Cardiac fibroblast (primary cell): ENCODE measurements around the gene ERICH6B.
"Not testable (repeated sequence)": the region's sequence is repeated elsewhere in the genome, so short reads cannot be mapped to it uniquely, and the experiment has no call there.

ENCODE experiments used
- DNase-seq, 2 donors: peaks; one replicate each; pipeline versions ENCODE4 v3.0.0 to v3.0.0-alpha.2; 2010; ENCODE audit warnings: low read depth in 2 of 2
- H3K4me3 ChIP-seq, 2 donors: replicated peaks in 1 of 2; 1 replicate in 1 of 2; 2 replicates in 1 of 2; pipeline ENCODE4 v1.5.1; 2011; ENCODE audit warnings: low read depth in 2 of 2, low read length in 2 of 2, mild to moderate bottlenecking in 2 of 2, moderate library complexity in 1 of 2
- CTCF ChIP-seq: IDR thresholded peaks from one replicate; pipeline ENCODE4 v1.5.1; 2011; ENCODE audit warnings: low read depth, mild to moderate bottlenecking, low read length, inconsistent platforms

ERICH6B gene

GRCh38 chr13:45615501-45616101 is at the start of gene ERICH6B:
TSS of gene ERICH6B (minus strand) at chr13:45615739. CDS start at chr13:45597005, 18,734 bp downstream.
- no peak for TF ChIP-seq CTCF
- H3K4me3 ChIP-seq, result no peak within 1 kb of the TSS
- peak; percentile 18 to 37 for DNase-seq

- not testable (repeated sequence) for DNase-seq, H3K4me3 ChIP-seq
Measured at GRCh38 chr13:45662903-45663302, 47.4 kb upstream of the ERICH6B start.

GRCh38 chr13:45662162-45662561 is 46.6 kb upstream of the ERICH6B start:
- H3K4me3 ChIP-seq, result no peak overlapping the region
- no peak for TF ChIP-seq CTCF
- no peak for DNase-seq

GRCh38 chr13:45660458-45660857 is 44.9 kb upstream of the ERICH6B start:
- H3K4me3 ChIP-seq, DNase-seq: not testable (repeated sequence)

GRCh38 chr13:45659536-45659935 is 44.0 kb upstream of the ERICH6B start:
- TF ChIP-seq CTCF, result no peak
- DNase-seq, result no peak
- no peak overlapping the region for H3K4me3 ChIP-seq

GRCh38 chr13:45658586-45659235 is 43.2 kb upstream of the ERICH6B start:
- no peak overlapping the region for H3K4me3 ChIP-seq
- no peak for TF ChIP-seq CTCF
- DNase-seq, result peak; percentile 2 to 33

GRCh38 chr13:45654633-45655349 is 39.3 kb upstream of the ERICH6B start:
- H3K4me3 ChIP-seq, result no peak overlapping the region
- DNase-seq, result no peak
- no peak for TF ChIP-seq CTCF

GRCh38 chr13:45645263-45645662 is 29.7 kb upstream of the ERICH6B start:
- not testable (repeated sequence) for DNase-seq

GRCh38 chr13:45642159-45642558 is 26.6 kb upstream of the ERICH6B start:
- DNase-seq, result not testable (repeated sequence)

More at GRCh38 chr13:45645263-45645662, 29.7 kb upstream of the ERICH6B start:
- not testable (repeated sequence) for H3K4me3 ChIP-seq

GRCh38 chr13:45635291-45635690 is 19.8 kb upstream of the ERICH6B start:
- H3K4me3 ChIP-seq, DNase-seq: not testable (repeated sequence)

More at GRCh38 chr13:45642159-45642558, 26.6 kb upstream of the ERICH6B start:
- not testable (repeated sequence) for H3K4me3 ChIP-seq
